IPS-18a (cell line): ENCODE measurements around the gene ATP1A4.

Experiments
- H3K27ac ChIP-seq: one replicate; pipeline ENCODE4 v1.5.1; 2013; ENCODE audit warnings: low read length
- H3K27me3 ChIP-seq: one replicate; pipeline ENCODE4 v1.6.1; 2013; ENCODE audit warnings: mild to moderate bottlenecking, low read length; ENCODE audit not compliant: control insufficient read depth, insufficient read depth
- H3K36me3 ChIP-seq: one replicate; pipeline ENCODE4 v1.6.1; 2013; ENCODE audit warnings: low read depth, low read length; ENCODE audit not compliant: control insufficient read depth
- H3K4me1 ChIP-seq: one replicate; pipeline ENCODE4 v1.6.1; 2013; ENCODE audit warnings: low read depth, low read length; ENCODE audit not compliant: control insufficient read depth
- H3K4me3 ChIP-seq: one replicate; pipeline ENCODE4 v1.5.1; 2013; ENCODE audit warnings: low read length
- H3K9ac ChIP-seq: one replicate; pipeline ENCODE4 v1.6.1; 2013; ENCODE audit warnings: mild to moderate bottlenecking, low read length, moderate library complexity
- H3K9me3 ChIP-seq: one replicate; pipeline ENCODE4 v1.6.1; 2013; ENCODE audit warnings: low read depth, low read length; ENCODE audit not compliant: control insufficient read depth

Gene ATP1A4

GRCh38 chr1:160167056-160167455, 15.7 kb downstream of the ATP1A4 start:
- Histone ChIP-seq H3K27ac (no peak overlapping the region), H3K4me1 (peaks cover 55% of the 10 kb centered on the region), H3K4me3 (no peak overlapping the region), H3K27me3 (no peaks in the 10 kb centered on the region), H3K9me3 (no peaks in the 10 kb centered on the region), H3K9ac (no peak overlapping the region), H3K36me3 (no peaks in the 10 kb centered on the region)

- Histone ChIP-seq H3K36me3 (no peaks in the 10 kb centered on the region), H3K4me1 (peaks cover 57% of the 10 kb centered on the region), H3K9ac (no peak overlapping the region), H3K27me3 (no peaks in the 10 kb centered on the region), H3K4me3 (no peak overlapping the region), H3K9me3 (no peaks in the 10 kb centered on the region), H3K27ac (no peak overlapping the region)
Measured at GRCh38 chr1:160167580-160167979, 16.2 kb downstream of the ATP1A4 start.

DNA sequence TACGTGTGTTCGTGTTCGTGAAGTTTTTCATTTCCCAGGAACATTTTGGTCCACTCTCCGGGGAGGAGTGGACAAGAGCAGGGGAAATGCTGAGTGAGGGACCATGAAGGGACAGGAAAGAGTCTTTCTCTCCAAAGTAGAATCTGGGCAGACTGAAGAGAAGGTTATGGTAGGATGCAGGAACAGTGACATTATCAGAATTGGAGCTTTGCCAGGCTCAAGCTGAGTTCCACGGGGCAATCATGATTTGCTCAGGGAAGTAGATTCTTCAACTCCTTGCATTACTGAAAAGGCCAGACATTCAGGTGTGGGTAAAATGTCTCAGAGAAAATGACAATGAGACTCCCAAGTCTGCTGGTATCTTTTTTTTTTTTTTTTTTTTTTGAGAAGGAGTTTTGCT, 16.6 kb downstream of the ATP1A4 start:
- no peak overlapping the region for H3K27ac ChIP-seq
- no peak overlapping the region for H3K4me3 ChIP-seq
- H3K4me1 ChIP-seq: peaks cover 60% of the 10 kb centered on the region
- H3K9me3 ChIP-seq: no peaks in the 10 kb centered on the region
- no peak overlapping the region for H3K9ac ChIP-seq
- no peaks in the 10 kb centered on the region for H3K27me3 ChIP-seq
- H3K36me3 ChIP-seq: no peaks in the 10 kb centered on the region

GRCh38 chr1:160168609-160169369, 17.4 kb downstream of the ATP1A4 start:
- Histone ChIP-seq H3K27me3 (no peaks in the 10 kb centered on the region), H3K36me3 (no peaks in the 10 kb centered on the region), H3K9ac (peak overlapping the region; percentile 34), H3K9me3 (no peaks in the 10 kb centered on the region), H3K4me3 (peak overlapping the region; percentile 58), H3K27ac (peak overlapping the region; percentile 76), H3K4me1 (peaks cover 60% of the 10 kb centered on the region)

DNA sequence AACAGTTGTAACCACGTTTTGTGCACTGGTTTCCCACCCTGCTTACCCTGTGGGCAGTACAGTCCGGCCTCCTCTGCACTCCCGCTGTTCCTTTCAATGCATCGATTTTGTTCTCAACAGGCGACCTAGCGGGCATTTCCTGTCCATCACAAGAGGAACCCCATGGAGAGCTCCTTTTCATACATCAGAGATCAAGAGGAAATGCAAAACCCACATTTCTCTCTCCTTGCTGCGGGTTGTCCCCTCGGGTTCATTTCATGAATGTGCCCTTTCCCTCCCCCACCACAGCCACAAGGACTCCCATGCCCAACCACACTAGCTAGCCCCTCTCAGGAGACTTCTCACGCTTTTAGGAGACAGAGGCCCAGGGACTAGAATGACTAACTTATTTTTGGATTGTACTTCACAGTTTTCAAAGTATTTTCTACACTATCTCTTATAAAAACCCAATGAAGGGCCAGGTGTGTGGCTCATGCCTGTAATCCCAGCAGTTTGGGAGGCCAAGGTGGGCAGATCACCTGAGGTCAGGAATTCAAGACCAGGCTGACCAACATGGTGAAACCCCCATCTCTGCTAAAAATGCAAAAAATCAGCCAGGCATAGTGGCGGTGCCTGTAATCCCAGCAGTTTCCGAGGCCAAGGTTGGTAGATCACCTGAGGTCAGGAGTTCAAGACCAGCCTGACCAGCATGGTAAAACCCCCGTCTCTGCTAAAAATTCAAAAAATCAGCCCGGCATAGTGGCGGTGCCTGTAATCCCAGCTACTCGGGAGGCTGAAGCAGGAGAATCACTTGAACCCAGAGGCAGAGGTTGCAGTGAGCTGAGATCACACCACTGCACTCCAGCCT, 18.4 kb downstream of the ATP1A4 start:
- Histone ChIP-seq H3K4me3 (peak overlapping the region; percentile 58), H3K27ac (peak overlapping the region; percentile 76), H3K9ac (peak overlapping the region; percentile 35), H3K4me1 (peaks cover 60% of the 10 kb centered on the region), H3K9me3 (no peaks in the 10 kb centered on the region), H3K27me3 (no peaks in the 10 kb centered on the region), H3K36me3 (no peaks in the 10 kb centered on the region)

DNA sequence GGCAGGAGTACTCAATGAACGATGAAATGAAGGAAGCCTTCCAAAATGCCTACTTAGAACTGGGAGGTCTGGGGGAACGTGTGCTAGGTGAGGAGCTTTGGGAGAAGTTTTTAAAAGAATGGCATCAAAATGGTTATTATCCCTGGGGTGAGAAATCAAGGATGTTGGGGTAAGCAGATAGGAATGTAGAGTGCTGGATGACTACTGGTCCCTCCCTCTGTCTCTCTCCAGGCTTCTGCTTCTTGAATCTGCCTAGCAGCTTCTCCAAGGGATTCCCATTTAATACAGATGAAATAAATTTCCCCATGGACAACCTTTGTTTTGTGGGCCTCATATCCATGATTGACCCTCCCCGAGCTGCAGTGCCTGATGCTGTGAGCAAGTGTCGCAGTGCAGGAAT, 20.0 kb downstream of the ATP1A4 start:
- Histone ChIP-seq H3K9ac (no peak overlapping the region), H3K27me3 (no peaks in the 10 kb centered on the region), H3K4me1 (peaks cover 60% of the 10 kb centered on the region)

DNA sequence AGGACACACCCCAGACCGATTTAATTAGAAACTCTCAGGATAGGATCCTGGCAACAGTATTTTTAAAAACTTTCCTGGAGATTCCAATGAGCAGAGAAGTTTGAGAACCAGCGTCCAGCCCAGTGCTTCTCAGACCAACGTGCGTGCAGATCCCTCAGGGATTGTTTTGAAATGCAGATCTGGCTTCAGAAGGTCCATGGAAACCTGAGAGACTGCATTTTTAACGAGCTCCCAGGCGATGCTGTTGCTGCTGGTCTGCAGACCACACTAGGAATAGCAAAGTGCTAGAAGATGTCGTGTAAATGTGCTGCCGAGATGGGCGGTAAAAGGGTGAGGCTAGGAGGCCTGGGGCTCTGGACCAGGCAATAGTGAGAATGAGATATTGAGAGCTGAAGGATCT, 20.6 kb downstream of the ATP1A4 start:
- Histone ChIP-seq H3K4me3 (peak overlapping the region; percentile 0), H3K9me3 (no peaks in the 10 kb centered on the region), H3K36me3 (no peaks in the 10 kb centered on the region), H3K27ac (no peak overlapping the region), H3K4me1 (peaks cover 55% of the 10 kb centered on the region), H3K27me3 (no peaks in the 10 kb centered on the region), H3K9ac (no peak overlapping the region)

More for the DNA sequence above, 20.0 kb downstream of the ATP1A4 start:
- no peaks in the 10 kb centered on the region for H3K36me3 ChIP-seq
- H3K4me3 ChIP-seq: no peak overlapping the region
- no peak overlapping the region for H3K27ac ChIP-seq
- H3K9me3 ChIP-seq: no peaks in the 10 kb centered on the region

DNA sequence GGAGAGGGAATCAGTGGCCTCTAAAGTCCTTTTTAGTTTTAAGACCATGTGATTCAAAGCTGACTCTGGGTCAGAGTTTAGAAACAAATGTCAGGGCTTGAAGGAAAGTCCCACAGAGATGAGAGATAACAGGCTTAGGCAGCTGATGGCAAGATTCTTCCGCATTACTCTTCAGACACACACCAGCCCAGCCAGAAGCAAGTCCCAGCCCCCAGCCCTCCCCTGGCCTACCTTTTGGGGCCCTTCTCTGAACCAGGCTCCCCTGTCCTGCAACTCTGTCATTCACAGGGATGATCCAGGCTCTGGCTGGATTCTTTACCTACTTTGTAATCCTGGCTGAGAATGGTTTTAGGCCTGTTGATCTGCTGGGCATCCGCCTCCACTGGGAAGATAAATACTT, 25.8 kb downstream of the ATP1A4 start:
- no peaks in the 10 kb centered on the region for H3K36me3 ChIP-seq
- H3K27me3 ChIP-seq: no peaks in the 10 kb centered on the region
- H3K9me3 ChIP-seq: no peaks in the 10 kb centered on the region
- H3K27ac ChIP-seq: no peak overlapping the region
- H3K4me1 ChIP-seq: peaks cover 13% of the 10 kb centered on the region
- H3K9ac ChIP-seq: no peak overlapping the region
- no peak overlapping the region for H3K4me3 ChIP-seq

DNA sequence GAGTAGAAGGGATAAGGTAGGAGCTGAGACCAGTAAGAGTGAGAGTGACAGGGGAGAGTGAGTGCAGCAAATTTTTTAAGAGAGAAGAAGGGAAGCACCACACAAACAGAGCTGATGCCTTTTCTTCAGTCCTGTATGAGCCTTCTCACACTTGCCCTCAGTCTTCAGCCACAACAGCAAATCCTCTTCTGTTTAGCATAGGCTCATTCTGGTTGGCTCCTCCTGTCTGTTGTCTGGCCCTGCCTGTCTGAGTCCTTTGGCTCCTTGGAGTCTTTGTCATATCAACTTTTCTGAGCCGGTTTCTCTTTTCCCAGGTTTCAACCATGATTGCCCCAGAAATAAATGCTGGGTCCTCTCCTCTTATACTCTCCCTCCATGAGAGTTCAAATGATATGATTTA, 26.3 kb downstream of the ATP1A4 start:
- Histone ChIP-seq H3K4me1 (peaks cover 9% of the 10 kb centered on the region), H3K9ac (no peak overlapping the region), H3K36me3 (no peaks in the 10 kb centered on the region), H3K27ac (no peak overlapping the region), H3K27me3 (no peaks in the 10 kb centered on the region), H3K9me3 (no peaks in the 10 kb centered on the region), H3K4me3 (no peak overlapping the region)

DNA sequence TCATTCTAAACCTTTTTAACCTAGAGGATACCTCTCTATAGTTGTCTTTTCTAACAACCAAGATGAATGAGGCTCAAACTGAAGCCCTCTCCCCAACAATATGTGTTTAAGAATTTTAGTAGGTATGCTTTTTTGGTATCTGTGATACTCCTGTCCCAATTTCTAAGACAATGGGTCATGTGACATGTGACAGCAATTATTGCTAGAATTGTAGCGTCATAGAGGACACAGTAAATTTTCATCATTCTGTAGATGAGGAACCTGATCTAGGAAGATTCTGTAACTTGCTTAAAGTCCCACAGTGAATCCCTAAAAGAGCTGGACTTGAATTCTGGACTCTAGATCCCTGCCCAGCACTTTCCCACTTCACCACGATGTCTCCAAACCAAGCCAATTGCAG, 27.3 kb downstream of the ATP1A4 start:
- Histone ChIP-seq H3K9me3 (no peaks in the 10 kb centered on the region), H3K36me3 (no peaks in the 10 kb centered on the region), H3K27ac (no peak overlapping the region), H3K4me1 (peaks cover 7% of the 10 kb centered on the region), H3K4me3 (no peak overlapping the region), H3K9ac (no peak overlapping the region), H3K27me3 (no peaks in the 10 kb centered on the region)

- H3K4me3 ChIP-seq: no peak overlapping the region
- no peaks in the 10 kb centered on the region for H3K9me3 ChIP-seq
- H3K9ac ChIP-seq: no peak overlapping the region
- no peaks in the 10 kb centered on the region for H3K36me3 ChIP-seq
- H3K4me1 ChIP-seq: peaks cover 7% of the 10 kb centered on the region
- no peak overlapping the region for H3K27ac ChIP-seq
- no peaks in the 10 kb centered on the region for H3K27me3 ChIP-seq
Measured at GRCh38 chr1:160179336-160179735, 27.9 kb downstream of the ATP1A4 start.
